ENCODE data around the gene IRAK1.
A peak's percentile ranks its signal among the peaks of the same experiment; 100 is the strongest.

Gene IRAK1

DNA sequence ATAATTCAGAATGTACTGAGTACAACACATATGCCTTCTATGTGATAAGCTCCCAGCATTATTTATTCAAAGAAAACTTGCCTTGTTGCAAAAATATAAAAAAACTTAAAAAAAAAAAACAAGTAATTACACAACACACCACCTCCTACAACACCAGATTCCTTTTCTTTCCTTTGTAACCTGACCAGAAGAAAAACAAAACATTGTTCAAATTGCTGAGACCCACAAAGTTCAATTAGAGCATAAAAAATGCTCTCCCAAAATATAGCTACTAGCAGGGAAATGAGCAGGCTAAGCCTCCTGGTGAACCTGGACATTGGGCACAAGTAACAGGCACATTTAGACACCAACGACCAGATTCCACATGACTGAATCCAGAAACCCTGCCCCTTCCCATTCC, 39.5 kb upstream of the IRAK1 start:
- TF ChIP-seq, protein P1, sequence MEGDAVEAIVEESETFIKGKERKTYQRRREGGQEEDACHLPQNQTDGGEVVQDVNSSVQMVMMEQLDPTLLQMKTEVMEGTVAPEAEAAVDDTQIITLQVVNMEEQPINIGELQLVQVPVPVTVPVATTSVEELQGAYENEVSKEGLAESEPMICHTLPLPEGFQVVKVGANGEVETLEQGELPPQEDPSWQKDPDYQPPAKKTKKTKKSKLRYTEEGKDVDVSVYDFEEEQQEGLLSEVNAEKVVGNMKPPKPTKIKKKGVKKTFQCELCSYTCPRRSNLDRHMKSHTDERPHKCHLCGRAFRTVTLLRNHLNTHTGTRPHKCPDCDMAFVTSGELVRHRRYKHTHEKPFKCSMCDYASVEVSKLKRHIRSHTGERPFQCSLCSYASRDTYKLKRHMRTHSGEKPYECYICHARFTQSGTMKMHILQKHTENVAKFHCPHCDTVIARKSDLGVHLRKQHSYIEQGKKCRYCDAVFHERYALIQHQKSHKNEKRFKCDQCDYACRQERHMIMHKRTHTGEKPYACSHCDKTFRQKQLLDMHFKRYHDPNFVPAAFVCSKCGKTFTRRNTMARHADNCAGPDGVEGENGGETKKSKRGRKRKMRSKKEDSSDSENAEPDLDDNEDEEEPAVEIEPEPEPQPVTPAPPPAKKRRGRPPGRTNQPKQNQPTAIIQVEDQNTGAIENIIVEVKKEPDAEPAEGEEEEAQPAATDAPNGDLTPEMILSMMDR (IDR thresholded peaks at IDR 0.05; ENCODE audit: low read depth, low read length), result no peak
- no peak for DNase-seq (ENCODE audit: extremely low read depth, low read depth)

DNA sequence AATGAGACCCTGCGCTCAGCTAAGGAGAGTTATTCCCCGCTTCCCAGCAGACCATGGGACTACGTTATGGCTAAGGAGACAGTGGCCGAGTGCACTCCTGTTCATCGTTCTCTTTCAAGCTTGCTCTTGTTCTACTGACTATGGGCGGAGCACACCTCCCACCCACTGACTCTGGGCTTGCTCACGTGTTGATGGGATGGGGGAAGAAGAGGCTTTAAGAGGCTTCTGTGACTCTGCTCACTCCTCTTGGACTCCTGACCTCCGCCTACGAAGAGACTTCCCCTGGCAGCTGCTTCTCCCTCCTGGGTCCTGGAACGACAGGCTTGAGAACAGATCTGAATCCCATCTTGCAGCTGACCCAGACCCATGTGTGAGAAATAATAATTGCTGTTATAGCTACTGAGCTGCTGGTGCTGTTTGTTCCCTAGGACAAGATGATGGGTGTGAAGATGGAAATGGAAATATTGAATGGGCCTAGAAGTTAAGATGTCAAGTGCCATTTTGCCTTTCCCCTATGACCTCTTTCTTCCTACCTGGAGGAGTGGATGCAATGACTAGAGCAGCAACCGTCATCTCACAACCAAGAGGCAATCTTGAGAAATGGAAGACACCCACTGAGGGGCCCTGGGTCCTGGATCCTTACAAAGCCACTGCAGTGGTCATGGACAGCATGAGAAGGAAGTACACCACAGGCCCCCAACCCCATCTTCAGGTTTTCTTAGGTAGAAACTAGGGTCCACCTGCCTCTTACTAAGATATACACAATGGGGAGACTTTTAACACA, 38.7 kb upstream of the IRAK1 start:
- no peak for DNase-seq (ENCODE audit: extremely low read depth, low read depth)
- TF ChIP-seq, protein P1 (IDR thresholded peaks at IDR 0.05; ENCODE audit: low read depth, low read length), result no peak

DNA sequence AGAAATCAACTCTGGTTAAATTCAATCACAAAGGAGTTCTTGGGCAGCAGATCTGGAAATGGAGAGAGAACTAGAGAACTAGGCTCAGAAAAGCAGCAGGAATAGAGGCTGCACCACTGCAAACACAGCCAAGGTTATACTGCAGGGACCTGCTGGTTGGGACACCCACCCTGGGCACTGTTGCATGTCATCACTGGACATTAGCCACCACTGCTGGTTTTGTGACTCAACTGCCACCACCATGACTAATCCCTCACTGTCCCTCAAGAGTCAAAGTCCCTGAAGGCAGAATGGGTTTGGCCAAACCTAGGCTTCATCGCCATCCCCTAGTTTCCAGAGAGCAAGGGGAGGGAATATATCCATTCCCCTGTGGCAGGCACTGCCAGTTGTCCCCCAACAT, 38.1 kb upstream of the IRAK1 start:
- TF ChIP-seq, protein P1 (IDR thresholded peaks at IDR 0.05; ENCODE audit: low read depth, low read length), result no peak
- DNase-seq (ENCODE audit: extremely low read depth, low read depth), result no peak

GRCh38 chrX:154056770-154057241, 37.1 kb upstream of the IRAK1 start:
- no peak for DNase-seq (ENCODE audit: extremely low read depth, low read depth)
- TF ChIP-seq, protein P1 (IDR thresholded peaks at IDR 0.05; ENCODE audit: low read depth, low read length), result no peak

GRCh38 chrX:154051201-154051810, 31.6 kb upstream of the IRAK1 start:
- no peak for DNase-seq (ENCODE audit: extremely low read depth, low read depth)
- TF ChIP-seq, protein P1 (IDR thresholded peaks at IDR 0.05; ENCODE audit: low read depth, low read length), result peak; percentile 84

- TF ChIP-seq, protein P1 (IDR thresholded peaks at IDR 0.05; ENCODE audit: low read depth, low read length), result no peak
- no peak for DNase-seq (ENCODE audit: extremely low read depth, low read depth)
Measured at GRCh38 chrX:154050113-154050495, 30.4 kb upstream of the IRAK1 start.
